A549 (cell line): ENCODE results near the gene TMOD1. TPM values are rescaled to one million over a fixed set of nuclear protein-coding genes. Genes with fewer than 3 reads are reported as not detected.

ENCODE experiments used
- ATAC-seq, 2 experiments: fragments of 200-7000 bp in 1 of 2; fragments of >200 bp in 1 of 2; cut with Nextera tagmentation in 1 of 2; cut with Tn5 transposase in 1 of 2; 3 replicates each; pipeline versions ENCODE4 v1.8.0 to v1.9.1; 2018 to 2020; ENCODE audit warnings: mild to moderate bottlenecking in 1 of 2, moderate library complexity in 1 of 2
- CTCF ChIA-PET: fragments of 300-600 bp; sonication (Branson Sonifier 250); formaldehyde crosslinking; extraction: SDS; loops from one replicate; lab custom pipeline; 2021; ENCODE audit warnings: antibody characterized with exemption, inconsistent platforms; lab: Yijun Ruan, JAX
- POLR2A ChIA-PET: fragments of 350-600 bp; formaldehyde crosslinking; extraction: SDS; loops from one replicate; lab custom pipeline; 2021; ENCODE audit warnings: antibody characterized with exemption, inconsistent platforms; lab: Yijun Ruan, JAX
- DNase-seq, 2 experiments: peaks; one replicate each; pipeline versions ENCODE4 v3.0.0 to v3.0.0-alpha.2; 2011 to 2016; ENCODE audit warnings: low read depth in 1 of 2, low spot score in 1 of 2
- FAIRE-seq: peaks from 2 replicates; lab custom pipeline; 2011; peaks lifted over from hg19 to GRCh38; lab: Jason Lieb, UNC
- H3K27ac ChIP-seq, 2 experiments: fragments of >200 bp; sonication (Bioruptor Twin); formaldehyde crosslinking; 3 replicates each; pipeline ENCODE4 v1.5.1; 2016 to 2017
- H3K4me1 ChIP-seq: fragments of >200 bp; sonication (Bioruptor Twin); formaldehyde crosslinking; 3 replicates; pipeline ENCODE4 v1.6.1; 2016
- H3K4me2 ChIP-seq: fragments of >200 bp; sonication (Bioruptor Twin); formaldehyde crosslinking; 3 replicates; pipeline ENCODE4 v1.6.1; 2016
- H3K4me3 ChIP-seq: fragments of >200 bp; sonication (Bioruptor Twin); formaldehyde crosslinking; 3 replicates; pipeline ENCODE4 v1.5.1; 2016
- H3K9me3 ChIP-seq: fragments of >200 bp; sonication (Bioruptor Twin); formaldehyde crosslinking; 3 replicates; pipeline ENCODE4 v1.6.1; 2016
- BHLHE40 ChIP-seq: IDR thresholded peaks from 2 replicates; pipeline ENCODE4 v1.6.1; 2012; ENCODE audit warnings: low read depth, low read length, inconsistent platforms
- CBX2 ChIP-seq: fragments of 200-600 bp; sonication (generic); IDR thresholded peaks from 2 replicates; pipeline ENCODE4 v1.6.1; 2016; ENCODE audit warnings: low read depth, mild to moderate bottlenecking, borderline replicate concordance
- CBX8 ChIP-seq: fragments of 200-600 bp; sonication (generic); IDR thresholded peaks from 2 replicates; pipeline ENCODE4 v1.6.1; 2016
- CEBPB ChIP-seq, 2 experiments: fragments of >200 bp in 1 of 2; sonication (Bioruptor Twin) in 1 of 2; formaldehyde crosslinking in 1 of 2; IDR thresholded peaks; 2 replicates each; pipeline ENCODE4 v1.6.1; 2012 to 2016
- EHF ChIP-seq: fragments of 250-450 bp; sonication (Bioruptor Pico); IDR thresholded peaks from 2 replicates; pipeline ENCODE4 v1.5.0; 2020; ENCODE audit warnings: mild to moderate bottlenecking
- EHMT2 ChIP-seq: fragments of 200-600 bp; sonication (generic); IDR thresholded peaks from 2 replicates; pipeline ENCODE4 v1.6.1; 2016; ENCODE audit warnings: antibody characterized with exemption, low read depth, mild to moderate bottlenecking, moderate library complexity
- ESRRA ChIP-seq: fragments of 150-350 bp; IDR thresholded peaks from 2 replicates; pipeline ENCODE4 v1.6.1; 2014; ENCODE audit warnings: mild to moderate bottlenecking, low read length, borderline replicate concordance
- FOXS1 ChIP-seq: fragments of 250-450 bp; sonication (Bioruptor Pico); IDR thresholded peaks from 2 replicates; pipeline ENCODE4 v1.5.0; 2020; ENCODE audit warnings: mild to moderate bottlenecking, moderate library complexity
- HOXB13 ChIP-seq: fragments of 250-450 bp; sonication (Bioruptor Pico); IDR thresholded peaks from 2 replicates; pipeline ENCODE4 v1.5.0; 2020; ENCODE audit warnings: low read depth, mild to moderate bottlenecking, moderate library complexity
- JUN ChIP-seq, 2 experiments: fragments of >200 bp; sonication (Bioruptor Twin); formaldehyde crosslinking; IDR thresholded peaks; 2 replicates in 1 of 2; 3 replicates in 1 of 2; pipeline ENCODE4 v1.6.1; 2016 to 2017
- JUNB ChIP-seq: fragments of >200 bp; sonication (Bioruptor Twin); formaldehyde crosslinking; IDR thresholded peaks from 2 replicates; pipeline ENCODE4 v1.6.1; 2016
- MAZ ChIP-seq: fragments of 150-350 bp; IDR thresholded peaks from 2 replicates; pipeline ENCODE4 v1.6.1; 2014; ENCODE audit warnings: antibody characterized with exemption, low read depth, low read length, borderline replicate concordance
- MYC ChIP-seq: IDR thresholded peaks from 2 replicates; pipeline ENCODE4 v1.6.1; 2012; ENCODE audit warnings: mild to moderate bottlenecking, inconsistent platforms, low read length, improper control_type of control experiment, borderline replicate concordance
- PHF8 ChIP-seq: fragments of 200-600 bp; sonication (generic); IDR thresholded peaks from 2 replicates; pipeline ENCODE4 v1.6.1; 2016; ENCODE audit warnings: low read depth, mild to moderate bottlenecking, antibody characterized with exemption, moderate library complexity, borderline replicate concordance
- POLR2A ChIP-seq: IDR thresholded peaks from 2 replicates; pipeline ENCODE4 v1.6.1; 2012; ENCODE audit warnings: mild to moderate bottlenecking, low read length
- RARB ChIP-seq: fragments of 250-450 bp; sonication (Bioruptor Pico); IDR thresholded peaks from 2 replicates; pipeline ENCODE4 v1.8.0; 2021; ENCODE audit warnings: mild to moderate bottlenecking, moderate library complexity
- RCOR1 ChIP-seq: fragments of 150-350 bp; IDR thresholded peaks from 2 replicates; pipeline ENCODE4 v1.6.1; 2014; ENCODE audit warnings: antibody characterized with exemption, low read length, low read depth
- SMC3 ChIP-seq: fragments of >200 bp; sonication (Bioruptor Twin); formaldehyde crosslinking; IDR thresholded peaks from 3 replicates; pipeline ENCODE4 v1.6.1; 2018; ENCODE audit warnings: inconsistent platforms
- TP53 ChIP-seq: fragments of 250-450 bp; sonication (Bioruptor Pico); IDR thresholded peaks from 2 replicates; pipeline ENCODE4 v1.5.0; 2021; ENCODE audit warnings: mild to moderate bottlenecking, moderate library complexity
- ZFP36 ChIP-seq: fragments of 450-650 bp; IDR thresholded peaks from 2 replicates; pipeline ENCODE4 v1.6.1; 2014; ENCODE audit warnings: borderline replicate concordance; ENCODE audit not compliant: partially characterized antibody
- ZSCAN20 ChIP-seq: fragments of 250-450 bp; sonication (Bioruptor Pico); IDR thresholded peaks from 2 replicates; pipeline ENCODE4 v1.8.0; 2022; ENCODE audit warnings: mild to moderate bottlenecking, moderate library complexity
- WGBS: methylation state at CpG from one replicate; pipeline ENCODE4 v1.1.6; 2017; ENCODE audit errors: missing lambda C conversion rate; 5-methylcytosine and 5-hydroxymethylcytosine counted together
- polyA plus RNA-seq, 4 experiments: library from polyadenylated mRNA; depleted of rRNA in 3 of 4; stranded (reverse); fragments of >200 nt; fragmentation: RNase III in 1 of 4; extraction: RNeasy Plus Mini Kit Qiagen cat#74134 plus additional on column Dnase treatment in 1 of 4; gene quantifications; 2 replicates in 3 of 4; 3 replicates in 1 of 4; pipeline ENCODE4 v1.2.3, GENCODE V29; 2011 to 2017
- TF ChIP-seq, protein P1 (sequence below): IDR thresholded peaks from 2 replicates; pipeline ENCODE4 v1.6.1; 2012
- TF ChIP-seq, protein P2 (sequence below): fragments of 200-600 bp; sonication (generic); IDR thresholded peaks from 2 replicates; pipeline ENCODE4 v1.6.1; 2016; ENCODE audit warnings: antibody characterized with exemption, mild to moderate bottlenecking, moderate library complexity
- TF ChIP-seq, protein P3 (sequence below): fragments of 150-350 bp; IDR thresholded peaks from 2 replicates; pipeline ENCODE4 v1.6.1; 2014; ENCODE audit warnings: low read depth, mild to moderate bottlenecking, low read length
- TF ChIP-seq, protein P4 (sequence below): fragments of >200 bp; sonication (Bioruptor Twin); formaldehyde crosslinking; IDR thresholded peaks from 3 replicates; pipeline ENCODE4 v1.5.1; 2016

The TMOD1 gene
- polyA plus RNA-seq, 2 of the 4 experiments (the other 2 are of a cell fraction) = 0.28 to 0.80 TPM

DNA sequence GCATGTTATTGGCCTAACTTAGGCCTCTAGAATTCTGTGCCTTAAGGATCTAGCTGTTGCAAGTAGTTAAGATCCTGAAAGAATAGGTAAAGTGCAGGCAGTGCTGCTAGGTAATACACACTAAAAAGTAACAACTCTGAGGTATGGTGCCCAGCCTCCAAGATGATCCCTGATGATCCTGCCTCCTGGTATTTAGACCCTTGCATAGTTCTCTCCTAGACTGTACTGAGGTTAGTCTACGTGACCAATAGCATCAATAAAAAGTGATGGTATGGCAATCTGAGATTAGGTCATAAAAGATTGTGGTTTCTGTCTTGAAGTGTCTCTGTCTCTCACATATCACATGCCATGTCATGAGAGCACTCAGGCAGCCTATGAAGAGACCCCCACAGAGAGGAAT is 122.5 kb downstream of the TMOD1 start:
- TF ChIP-seq PHF8 = no peak
- TF ChIP-seq HOXB13 = no peak
- TF ChIP-seq EHF (CRISPR knock-in tag) = no peak
- TF ChIP-seq MAZ = no peak
- no peak for TF ChIP-seq MYC
- no peak for TF ChIP-seq EHMT2
- no peak for TF ChIP-seq SMC3
- no peak for TF ChIP-seq ZFP36
- TF ChIP-seq, protein P1, sequence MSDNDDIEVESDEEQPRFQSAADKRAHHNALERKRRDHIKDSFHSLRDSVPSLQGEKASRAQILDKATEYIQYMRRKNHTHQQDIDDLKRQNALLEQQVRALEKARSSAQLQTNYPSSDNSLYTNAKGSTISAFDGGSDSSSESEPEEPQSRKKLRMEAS = no peak
- TF ChIP-seq, all 56 proteins: peak for 0
- DNase-seq = no peak
- no peak for ATAC-seq
- H3K9me3 ChIP-seq = no peaks in the 10 kb centered on the region
- no peak overlapping the region for H3K4me2 ChIP-seq
- no peaks in the 10 kb centered on the region for H3K4me1 ChIP-seq
- ChIA-PET CTCF (interaction anchor here (1.1 to 3.5 kb wide), 4 partner anchors 8 to 767 kb away, joined by 4 to 22 read pairs (median 8); no protein-coding TSS in a partner anchor), POLR2A (interaction anchor here (1.3 kb wide), 1 partner anchor 9 kb away, joined by 5 read pairs; the partner anchor contains the start of genes NCBP1 and TSTD2)
- no peak overlapping the region for H3K4me3 ChIP-seq
- H3K27ac ChIP-seq = no peak overlapping the region
- no peak for FAIRE-seq
- 95% methylated on average over 1 of the region's 1 CpG for whole genome bisulfite sequencing

DNA sequence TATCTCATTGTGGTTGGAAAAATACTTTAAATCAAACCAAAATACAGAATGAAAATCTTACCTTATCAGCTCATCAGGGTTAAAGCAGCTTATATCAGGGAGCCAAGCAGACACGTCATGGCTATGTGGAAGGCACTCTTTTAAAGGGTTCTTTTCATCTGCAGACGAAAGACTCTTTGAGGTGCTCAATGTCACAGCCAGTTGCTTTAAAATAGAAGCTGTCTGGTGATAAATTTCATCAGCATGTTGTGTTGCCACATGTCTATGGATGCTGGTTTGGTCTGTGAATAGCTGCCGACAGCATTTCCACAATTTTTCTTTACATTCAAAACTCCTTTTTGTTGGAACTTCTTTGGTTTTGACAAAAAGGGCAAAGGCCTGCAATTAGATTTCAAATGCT is 124.2 kb downstream of the TMOD1 start:
- FAIRE-seq = no peak
- DNase-seq = no peak
- WGBS = 62% methylated on average over 3 of the region's 3 CpGs
- Histone ChIP-seq H3K9me3 (no peaks in the 10 kb centered on the region), H3K4me3 (no peak overlapping the region)
- no peak for TF ChIP-seq POLR2A
- no peak for TF ChIP-seq FOXS1
- TF ChIP-seq RARB (CRISPR knock-in tag) = no peak
- TF ChIP-seq RCOR1 = no peak
- TF ChIP-seq CBX2 = no peak
- TF ChIP-seq, protein P2, sequence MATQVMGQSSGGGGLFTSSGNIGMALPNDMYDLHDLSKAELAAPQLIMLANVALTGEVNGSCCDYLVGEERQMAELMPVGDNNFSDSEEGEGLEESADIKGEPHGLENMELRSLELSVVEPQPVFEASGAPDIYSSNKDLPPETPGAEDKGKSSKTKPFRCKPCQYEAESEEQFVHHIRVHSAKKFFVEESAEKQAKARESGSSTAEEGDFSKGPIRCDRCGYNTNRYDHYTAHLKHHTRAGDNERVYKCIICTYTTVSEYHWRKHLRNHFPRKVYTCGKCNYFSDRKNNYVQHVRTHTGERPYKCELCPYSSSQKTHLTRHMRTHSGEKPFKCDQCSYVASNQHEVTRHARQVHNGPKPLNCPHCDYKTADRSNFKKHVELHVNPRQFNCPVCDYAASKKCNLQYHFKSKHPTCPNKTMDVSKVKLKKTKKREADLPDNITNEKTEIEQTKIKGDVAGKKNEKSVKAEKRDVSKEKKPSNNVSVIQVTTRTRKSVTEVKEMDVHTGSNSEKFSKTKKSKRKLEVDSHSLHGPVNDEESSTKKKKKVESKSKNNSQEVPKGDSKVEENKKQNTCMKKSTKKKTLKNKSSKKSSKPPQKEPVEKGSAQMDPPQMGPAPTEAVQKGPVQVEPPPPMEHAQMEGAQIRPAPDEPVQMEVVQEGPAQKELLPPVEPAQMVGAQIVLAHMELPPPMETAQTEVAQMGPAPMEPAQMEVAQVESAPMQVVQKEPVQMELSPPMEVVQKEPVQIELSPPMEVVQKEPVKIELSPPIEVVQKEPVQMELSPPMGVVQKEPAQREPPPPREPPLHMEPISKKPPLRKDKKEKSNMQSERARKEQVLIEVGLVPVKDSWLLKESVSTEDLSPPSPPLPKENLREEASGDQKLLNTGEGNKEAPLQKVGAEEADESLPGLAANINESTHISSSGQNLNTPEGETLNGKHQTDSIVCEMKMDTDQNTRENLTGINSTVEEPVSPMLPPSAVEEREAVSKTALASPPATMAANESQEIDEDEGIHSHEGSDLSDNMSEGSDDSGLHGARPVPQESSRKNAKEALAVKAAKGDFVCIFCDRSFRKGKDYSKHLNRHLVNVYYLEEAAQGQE = no peak
- TF ChIP-seq TP53 = no peak
- TF ChIP-seq JUN (IDR thresholded peaks at IDR 0.05) = no peak
- TF ChIP-seq BHLHE40 = no peak
- TF ChIP-seq, all 56 proteins: peak for 0
- no peaks in the 10 kb centered on the region for H3K4me1 ChIP-seq
- H3K27ac ChIP-seq = no peak overlapping the region
- ChIA-PET POLR2A (no interaction called here), CTCF (interaction anchor here (0.8 to 3.5 kb wide), 3 partner anchors 10 to 157 kb away, joined by 5 to 22 read pairs (median 6); no protein-coding TSS in a partner anchor)
- no peak overlapping the region for H3K4me2 ChIP-seq
- ATAC-seq = no peak

DNA sequence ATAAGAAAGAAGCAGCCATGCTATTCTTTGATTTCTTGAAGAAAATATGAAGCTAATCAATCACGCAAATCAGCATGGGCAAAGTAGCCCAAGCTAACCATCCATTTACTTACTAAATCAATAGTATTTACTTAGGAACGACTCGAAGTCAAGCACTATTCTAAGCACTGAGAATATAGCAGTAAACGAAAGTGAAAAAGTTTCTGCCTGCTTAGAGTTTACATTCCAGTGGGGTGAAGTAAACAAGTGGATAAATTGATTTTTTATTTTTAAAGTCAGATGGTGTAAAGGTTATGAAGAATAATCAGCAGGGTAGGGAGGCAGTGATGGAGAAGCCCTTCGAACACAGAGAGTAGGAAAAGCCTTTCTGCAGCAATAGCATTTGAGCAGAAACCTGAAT is 126.2 kb downstream of the TMOD1 start:
- no peak for ATAC-seq
- POLR2A ChIA-PET = no interaction called here
- no peak overlapping the region for H3K27ac ChIP-seq
- DNase-seq = no peak
- peaks cover 6% of the 10 kb centered on the region for H3K4me1 ChIP-seq
- H3K9me3 ChIP-seq = no peaks in the 10 kb centered on the region
- 88% methylated on average over 5 of the region's 5 CpGs for WGBS
- FAIRE-seq = no peak
- CTCF ChIA-PET = interaction anchor here (1.3 to 4.2 kb wide), 3 partner anchors 12 to 159 kb away, joined by 5 to 19 read pairs (median 16); no protein-coding TSS in a partner anchor
- H3K4me3 ChIP-seq = no peak overlapping the region
- TF ChIP-seq, protein P3, sequence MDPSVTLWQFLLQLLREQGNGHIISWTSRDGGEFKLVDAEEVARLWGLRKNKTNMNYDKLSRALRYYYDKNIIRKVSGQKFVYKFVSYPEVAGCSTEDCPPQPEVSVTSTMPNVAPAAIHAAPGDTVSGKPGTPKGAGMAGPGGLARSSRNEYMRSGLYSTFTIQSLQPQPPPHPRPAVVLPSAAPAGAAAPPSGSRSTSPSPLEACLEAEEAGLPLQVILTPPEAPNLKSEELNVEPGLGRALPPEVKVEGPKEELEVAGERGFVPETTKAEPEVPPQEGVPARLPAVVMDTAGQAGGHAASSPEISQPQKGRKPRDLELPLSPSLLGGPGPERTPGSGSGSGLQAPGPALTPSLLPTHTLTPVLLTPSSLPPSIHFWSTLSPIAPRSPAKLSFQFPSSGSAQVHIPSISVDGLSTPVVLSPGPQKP = no peak
- no peak for TF ChIP-seq EHF (CRISPR knock-in tag)
- no peak for TF ChIP-seq JUNB
- no peak for TF ChIP-seq ZFP36
- TF ChIP-seq, protein P4, sequence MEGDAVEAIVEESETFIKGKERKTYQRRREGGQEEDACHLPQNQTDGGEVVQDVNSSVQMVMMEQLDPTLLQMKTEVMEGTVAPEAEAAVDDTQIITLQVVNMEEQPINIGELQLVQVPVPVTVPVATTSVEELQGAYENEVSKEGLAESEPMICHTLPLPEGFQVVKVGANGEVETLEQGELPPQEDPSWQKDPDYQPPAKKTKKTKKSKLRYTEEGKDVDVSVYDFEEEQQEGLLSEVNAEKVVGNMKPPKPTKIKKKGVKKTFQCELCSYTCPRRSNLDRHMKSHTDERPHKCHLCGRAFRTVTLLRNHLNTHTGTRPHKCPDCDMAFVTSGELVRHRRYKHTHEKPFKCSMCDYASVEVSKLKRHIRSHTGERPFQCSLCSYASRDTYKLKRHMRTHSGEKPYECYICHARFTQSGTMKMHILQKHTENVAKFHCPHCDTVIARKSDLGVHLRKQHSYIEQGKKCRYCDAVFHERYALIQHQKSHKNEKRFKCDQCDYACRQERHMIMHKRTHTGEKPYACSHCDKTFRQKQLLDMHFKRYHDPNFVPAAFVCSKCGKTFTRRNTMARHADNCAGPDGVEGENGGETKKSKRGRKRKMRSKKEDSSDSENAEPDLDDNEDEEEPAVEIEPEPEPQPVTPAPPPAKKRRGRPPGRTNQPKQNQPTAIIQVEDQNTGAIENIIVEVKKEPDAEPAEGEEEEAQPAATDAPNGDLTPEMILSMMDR = no peak
- TF ChIP-seq CEBPB (IDR thresholded peaks at IDR 0.05) = no peak
- TF ChIP-seq ZSCAN20 (CRISPR knock-in tag) = no peak
- no peak for TF ChIP-seq BHLHE40
- no peak for TF ChIP-seq ESRRA
- no peak for TF ChIP-seq CBX8
- H3K4me2 ChIP-seq = no peak overlapping the region
